ENCODE data around the gene ATP6V1G3.

- TF ChIP-seq CTCF (IDR thresholded peaks at IDR 0.05) (no peak), EP300 (IDR thresholded peaks at IDR 0.05) (no peak), POLR2AphosphoS5 (IDR thresholded peaks at IDR 0.05) (no peak), POLR2A (IDR thresholded peaks at IDR 0.05) (no peak)
Observed at GRCh38 chr1:198520524-198521254, 19.8 kb downstream of the ATP6V1G3 start.
